ENCODE results near the gene FANCB.
A peak's percentile ranks its signal among the peaks of the same experiment; 100 is the strongest.

The FANCB gene

GRCh38 chrX:14872851-14873675 is at the start of gene FANCB, which contains the start of gene MOSPD2:
FANCB (minus strand) TSS chrX:14873069; CDS start chrX:14865510, 7,559 bp downstream.
MOSPD2 (plus strand) TSS chrX:14873421; CDS start chrX:14873529, 108 bp downstream.
- peak; percentile 90 for DNase-seq

- no peak for DNase-seq
Measured at GRCh38 chrX:14922437-14922836, 49.6 kb upstream of the FANCB start.

GRCh38 chrX:14920196-14920595 is 47.3 kb upstream of the FANCB start:
- no peak for DNase-seq

DNA sequence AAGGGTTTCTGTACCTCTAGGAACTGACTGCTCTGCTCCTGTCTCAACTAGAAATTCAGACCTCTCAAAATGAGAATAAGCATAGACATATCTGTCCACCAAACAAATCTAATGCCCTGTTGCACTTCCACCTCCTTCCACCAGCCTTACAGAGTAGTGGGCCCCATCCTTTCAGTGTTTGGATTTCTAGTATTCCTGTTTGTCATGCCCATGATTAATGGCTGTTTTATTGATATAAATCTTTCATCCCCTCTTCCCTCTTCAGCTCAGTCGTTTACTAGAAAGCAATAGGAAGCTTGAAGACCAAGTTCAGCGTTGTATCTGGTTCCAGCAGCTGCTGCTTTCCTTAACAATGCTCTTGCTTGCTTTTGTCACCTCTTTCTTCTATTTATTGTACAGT is 46.5 kb upstream of the FANCB start:
- no peak for DNase-seq

DNA sequence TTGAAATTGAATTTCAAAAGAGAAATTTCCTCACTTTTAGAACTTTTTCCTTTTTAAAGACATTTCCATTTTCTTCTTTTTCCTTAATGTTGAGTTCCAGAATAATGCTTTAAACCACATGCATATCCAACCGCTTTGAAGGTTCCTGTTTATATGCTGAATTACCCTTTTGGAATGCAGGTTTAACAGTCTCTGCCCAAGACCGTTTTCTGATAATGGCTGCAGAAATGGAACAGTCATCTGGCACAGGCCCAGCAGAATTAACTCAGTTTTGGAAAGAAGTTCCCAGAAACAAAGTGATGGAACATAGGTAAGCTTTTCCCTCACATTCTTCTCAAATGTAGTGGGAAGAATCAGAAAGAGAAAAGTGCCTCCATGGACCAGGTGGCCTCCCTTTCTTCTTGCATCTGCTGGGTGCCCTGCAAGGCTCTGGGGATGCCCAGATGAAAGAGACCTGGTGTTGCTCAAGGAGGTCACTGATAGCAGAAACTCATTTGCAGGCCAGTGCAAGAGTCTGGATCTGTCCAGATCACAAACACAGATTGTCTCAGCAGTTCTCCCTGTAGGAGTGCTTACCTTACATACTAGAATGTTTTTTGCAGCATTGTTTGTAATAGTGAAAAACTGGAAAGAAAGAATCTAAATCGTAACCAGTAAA is 43.3 kb upstream of the FANCB start:
- no peak for DNase-seq

- DNase-seq = no peak
Measured at GRCh38 chrX:14915596-14915995, 42.7 kb upstream of the FANCB start.

GRCh38 chrX:14913241-14913640 is 40.4 kb upstream of the FANCB start:
- no peak for DNase-seq

DNA sequence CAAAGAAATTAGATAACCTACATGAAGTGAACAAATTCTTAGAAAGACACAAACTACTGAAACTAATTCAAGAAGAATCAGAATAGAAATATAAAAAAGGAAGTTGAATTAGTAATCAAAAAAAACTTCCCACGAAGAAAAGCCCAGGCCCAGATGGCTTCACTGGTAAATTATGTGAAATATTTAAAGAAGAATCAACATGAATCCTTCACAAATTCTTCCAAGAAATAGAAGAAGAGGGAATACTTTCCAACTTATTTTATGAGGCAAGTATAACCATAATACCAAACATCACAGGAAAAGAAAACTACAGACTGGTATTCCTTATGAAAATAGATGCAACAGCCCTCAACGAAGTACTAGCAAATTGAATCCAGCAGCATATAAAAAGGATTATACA is 31.0 kb upstream of the FANCB start:
- DNase-seq = no peak

GRCh38 chrX:14902537-14902936 is 29.7 kb upstream of the FANCB start:
- no peak for DNase-seq

GRCh38 chrX:14899607-14900006 is 26.7 kb upstream of the FANCB start:
- DNase-seq = no peak

GRCh38 chrX:14897042-14897441 is 24.2 kb upstream of the FANCB start:
- DNase-seq = no peak

DNA sequence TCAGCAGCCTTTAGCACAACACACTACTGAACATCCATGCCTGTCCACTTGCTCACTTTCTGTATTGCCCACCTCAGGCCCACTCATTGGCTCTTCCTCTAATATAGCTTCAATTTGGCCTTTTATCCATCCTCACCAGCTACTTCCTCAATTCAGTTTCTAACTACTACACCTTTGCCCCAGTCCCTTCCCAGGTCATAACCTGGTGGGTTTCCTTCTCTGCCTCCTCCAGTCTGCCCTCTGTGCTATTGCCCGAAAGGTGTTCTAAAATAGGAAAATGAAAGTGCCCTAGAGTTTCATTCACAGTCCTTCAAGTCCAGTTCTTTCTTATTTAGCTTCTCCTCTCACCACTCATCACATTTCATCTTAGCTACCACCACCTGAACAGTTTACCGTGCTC is 23.4 kb upstream of the FANCB start:
- DNase-seq = no peak

- DNase-seq = no peak
Measured at GRCh38 chrX:14886252-14886651, 13.4 kb upstream of the FANCB start.

DNA sequence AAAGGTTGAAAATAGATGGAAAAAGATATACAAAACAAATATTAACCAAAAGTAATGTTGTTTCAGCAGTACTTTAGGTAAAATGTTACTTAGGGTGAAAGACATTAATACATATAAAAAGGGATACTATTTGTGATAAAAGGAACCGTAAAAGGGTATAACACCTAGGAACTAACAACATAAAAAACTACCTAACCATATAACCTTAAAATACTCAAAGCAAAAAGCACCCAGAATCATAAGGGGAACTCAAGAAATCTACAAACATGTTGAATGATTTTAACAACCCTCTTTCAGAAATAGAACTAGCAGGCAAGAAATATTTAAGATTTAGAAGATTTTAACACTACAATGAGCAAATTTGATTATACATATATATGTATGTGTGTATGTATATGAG is 11.8 kb upstream of the FANCB start:
- no peak for DNase-seq

- DNase-seq = no peak
Measured at GRCh38 chrX:14883826-14884225, 11.0 kb upstream of the FANCB start.

- DNase-seq = no peak
Measured at GRCh38 chrX:14875624-14876023, 2.8 kb upstream of the FANCB start.

GRCh38 chrX:14873676-14874049 is 794 bp upstream of the FANCB start:
- no peak for DNase-seq

DNA sequence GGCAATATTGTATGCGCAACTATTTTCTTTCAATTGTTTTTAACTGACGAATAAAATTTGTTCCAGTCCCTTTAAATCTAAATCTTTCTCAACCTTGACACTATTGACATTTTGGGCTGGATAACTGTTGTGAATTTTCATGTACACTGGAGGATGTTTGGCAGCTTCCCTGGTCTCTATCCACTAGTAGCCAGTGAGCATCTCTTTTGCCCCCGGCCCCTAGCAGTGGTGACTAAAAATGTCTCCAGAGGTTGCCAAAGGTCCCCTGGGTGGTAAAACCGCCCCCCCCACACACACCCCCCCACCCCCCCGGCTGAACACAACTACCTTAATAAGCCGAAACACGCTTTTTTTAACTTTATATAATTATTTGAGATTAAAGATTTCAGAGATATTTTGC is 514 bp downstream of the FANCB start:
- no peak for DNase-seq

- no peak for DNase-seq
Measured at GRCh38 chrX:14871767-14872166, 1.1 kb downstream of the FANCB start.

DNA sequence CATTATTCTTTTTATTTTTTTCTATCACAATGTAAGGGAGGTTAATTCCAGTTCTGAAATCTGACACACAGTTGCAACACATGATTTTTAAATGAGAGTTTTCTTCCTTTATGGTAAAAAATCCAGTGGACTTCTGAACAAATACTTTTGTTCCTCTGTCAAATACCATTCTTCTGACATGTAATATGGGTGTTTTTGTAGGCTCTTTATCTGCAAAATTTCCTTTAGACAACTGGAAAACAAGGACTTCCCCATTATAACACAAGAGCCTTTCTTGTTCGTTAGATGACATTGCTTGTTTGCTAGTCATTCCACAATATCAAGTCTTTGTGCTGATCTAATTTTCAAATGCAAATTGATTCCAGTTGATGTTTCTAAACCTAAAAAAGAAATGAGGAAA is 7.7 kb downstream of the FANCB start:
- DNase-seq = no peak

GRCh38 chrX:14864631-14865030 is 8.2 kb downstream of the FANCB start:
- no peak for DNase-seq

- DNase-seq = no peak
Measured at GRCh38 chrX:14851526-14851925, 21.3 kb downstream of the FANCB start.

DNA sequence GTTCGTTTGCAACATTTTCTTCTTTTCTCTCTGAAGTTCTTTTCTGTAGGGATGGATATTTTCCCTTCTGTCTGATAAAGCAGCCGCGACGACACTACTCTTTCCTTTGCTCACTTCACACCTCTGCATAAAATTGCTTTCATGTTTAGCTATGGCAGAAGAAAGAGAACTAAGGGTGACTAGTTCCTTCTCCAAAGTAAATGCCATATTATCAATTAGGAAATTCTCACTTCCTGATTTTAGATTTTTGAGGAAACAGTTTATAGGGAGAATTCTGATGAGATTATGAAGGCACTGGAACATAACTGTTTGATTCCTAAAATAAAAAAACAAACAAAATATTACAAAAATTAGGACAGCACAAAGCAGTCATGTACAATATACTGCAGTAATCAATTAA is 29.2 kb downstream of the FANCB start:
- no peak for DNase-seq

DNA sequence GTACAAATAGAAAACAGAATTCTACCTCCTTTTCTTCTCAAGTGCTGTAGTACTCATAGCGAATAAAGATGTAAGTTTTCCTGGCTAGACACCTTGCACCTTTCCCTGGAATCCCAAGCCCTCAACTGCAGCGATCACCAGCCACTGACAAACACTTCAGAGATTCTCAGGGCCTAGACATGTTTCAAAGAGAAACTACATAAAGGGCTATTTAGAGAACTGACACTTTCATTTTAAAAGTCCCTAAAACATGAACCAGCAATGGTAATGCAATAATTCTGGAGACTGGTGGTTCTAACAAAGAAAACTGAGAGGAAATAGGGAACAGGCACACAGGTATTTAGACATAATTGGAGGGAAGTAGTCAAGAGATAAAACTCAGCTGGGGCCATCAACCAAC is 35.7 kb downstream of the FANCB start:
- no peak for DNase-seq

DNA sequence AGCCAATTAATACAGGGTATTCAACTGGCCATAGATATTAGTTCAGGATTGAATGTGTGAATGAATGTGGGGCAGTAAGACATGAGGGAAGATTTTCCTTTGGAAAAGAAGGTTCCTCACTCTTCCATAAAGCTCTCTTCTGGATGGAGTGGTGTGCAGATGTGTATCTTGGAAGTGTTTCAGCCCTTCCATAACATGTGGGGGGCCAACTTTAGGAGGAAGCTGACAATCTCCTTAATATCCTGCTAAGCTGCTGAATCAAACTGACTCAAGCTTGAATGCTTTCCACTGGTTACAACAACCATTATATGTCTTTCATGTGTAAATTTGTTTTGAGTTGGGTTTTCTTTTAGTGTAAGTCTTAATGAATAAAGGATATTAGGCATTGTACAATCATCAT is 40.3 kb downstream of the FANCB start:
- DNase-seq = no peak

Measured in NCI-H446 treated with DMSO at 0.1 percent for 48 hours (cell line).